HepG2 (cell line): ENCODE measurements around the gene GSK3B. TPM values are rescaled to one million over a fixed set of nuclear protein-coding genes. Genes with fewer than 3 reads are reported as not detected.

Experiments used
- ATAC-seq: fragments of 200-7000 bp; cut with Tn5 transposase; 3 replicates; pipeline ENCODE4 v1.9.1; 2020; ENCODE audit warnings: mild to moderate bottlenecking, moderate library complexity
- BruUV-seq: library from RNA; stranded (reverse); fragments of 400-500 nt; replicated peaks from 2 replicates; lab custom pipeline; 2021; lab: Mats Ljungman, UMichigan
- CTCF ChIA-PET: fragments of 300-600 bp; formaldehyde crosslinking; extraction: SDS; loops from one replicate; lab custom pipeline; 2021; ENCODE audit warnings: low total read pairs, inconsistent platforms, low intra/inter-chr PET ratio; lab: Yijun Ruan, JAX
- POLR2A ChIA-PET: fragments of 350-600 bp; sonication (Branson Sonifier 250); formaldehyde crosslinking; loops from one replicate; lab custom pipeline; 2020; ENCODE audit warnings: antibody characterized with exemption, inconsistent platforms; lab: Yijun Ruan, JAX
- DNase-seq: peaks from one replicate; pipeline ENCODE4 v3.0.0-alpha.2; 2015; ENCODE audit warnings: low spot score
- FAIRE-seq: peaks from 3 replicates; lab custom pipeline; 2011; peaks lifted over from hg19 to GRCh38; lab: Jason Lieb, UNC
- H2AFZ ChIP-seq: one replicate; pipeline ENCODE4 v1.6.1; 2011; ENCODE audit warnings: low read length, inconsistent platforms
- H3K27ac ChIP-seq: fragments of 300-600 bp; 3 replicates; pipeline ENCODE4 v1.8.0; 2011; ENCODE audit warnings: mixed run types, mild to moderate bottlenecking, mixed read lengths, low read length, inconsistent platforms; ENCODE audit not compliant: insufficient read depth; ENCODE audit errors: extremely low read length
- H3K27me3 ChIP-seq, 2 experiments: fragments of 200-600 bp in 1 of 2; 2 replicates in 1 of 2; 3 replicates in 1 of 2; pipeline versions ENCODE4 v1.6.0 to v1.8.0; 2011; ENCODE audit warnings: low read length in 2 of 2, mild to moderate bottlenecking in 2 of 2, moderate library complexity in 2 of 2, inconsistent platforms in 1 of 2; ENCODE audit not compliant: insufficient read depth in 2 of 2, control insufficient read depth in 1 of 2
- H3K36me3 ChIP-seq, 2 experiments: fragments of 200-600 bp in 1 of 2; replicated peaks in 1 of 2; 2 replicates in 1 of 2; 3 replicates in 1 of 2; pipeline versions ENCODE4 v1.5.1 to v1.8.0; 2011; ENCODE audit warnings: low read length in 2 of 2, inconsistent platforms in 1 of 2; ENCODE audit not compliant: insufficient read depth in 2 of 2, control insufficient read depth in 1 of 2
- H3K4me1 ChIP-seq: 2 replicates; pipeline ENCODE4 v1.5.1; 2012; ENCODE audit warnings: low read length, inconsistent platforms; ENCODE audit not compliant: insufficient read depth
- H3K4me2 ChIP-seq: 2 replicates; pipeline ENCODE4 v1.6.0; 2011; ENCODE audit warnings: low read depth, low read length, inconsistent platforms
- H3K4me3 ChIP-seq, 3 experiments: fragments of 200-600 bp in 1 of 3; sonication (generic), shearing (Covaris generic) in 1 of 3; replicated peaks in 1 of 3; 2 replicates each; pipeline ENCODE4 v1.5.1; 2011 to 2016; ENCODE audit warnings: low read length in 3 of 3, inconsistent platforms in 2 of 3, low read depth in 2 of 3, mild to moderate bottlenecking in 2 of 3, control low read depth in 1 of 3, mixed read lengths in 1 of 3; ENCODE audit not compliant: insufficient read depth in 1 of 3
- H3K79me2 ChIP-seq: one replicate; pipeline ENCODE4 v1.6.1; 2011; ENCODE audit warnings: low read length, inconsistent platforms; ENCODE audit not compliant: insufficient read depth
- H3K9ac ChIP-seq: 2 replicates; pipeline ENCODE4 v1.6.0; 2011; ENCODE audit warnings: mild to moderate bottlenecking, low read depth, low read length, inconsistent platforms; ENCODE audit not compliant: insufficient read depth
- H3K9me3 ChIP-seq: 2 replicates; pipeline ENCODE4 v1.5.1; 2012; ENCODE audit warnings: mild to moderate bottlenecking, low read length
- H4K20me1 ChIP-seq: 2 replicates; pipeline ENCODE4 v1.6.0; 2011; ENCODE audit warnings: inconsistent platforms, mild to moderate bottlenecking, low read length, moderate library complexity; ENCODE audit not compliant: insufficient read depth
- ETV5 ChIP-seq: IDR thresholded peaks from 2 replicates; pipeline ENCODE4 v1.6.1; 2018; ENCODE audit warnings: missing biosample characterization, missing genetic modification reagents, inconsistent platforms, borderline replicate concordance
- FOXM1 ChIP-seq: sonication (generic); formaldehyde crosslinking; IDR thresholded peaks from 2 replicates; pipeline ENCODE4 v1.5.0; 2020; ENCODE audit warnings: missing genetic modification reagents
- GATA4 ChIP-seq: sonication (generic); IDR thresholded peaks from 2 replicates; pipeline ENCODE4 v1.6.1; 2016; ENCODE audit warnings: antibody characterized with exemption, low read depth, borderline replicate concordance
- MAFG ChIP-seq: sonication (generic); formaldehyde crosslinking; IDR thresholded peaks from 2 replicates; pipeline ENCODE4 v1.5.1; 2020; ENCODE audit warnings: mild to moderate bottlenecking, missing genetic modification reagents
- MBNL3 ChIP-seq: fragments of 250-450 bp; sonication (Bioruptor Pico); conservative IDR thresholded peaks from 2 replicates; pipeline ENCODE4 v1.8.0; 2022; ENCODE audit warnings: mild to moderate bottlenecking, inconsistent platforms
- SNAPC4 ChIP-seq: sonication (generic); formaldehyde crosslinking; IDR thresholded peaks from 2 replicates; pipeline ENCODE4 v1.4.0; 2020; ENCODE audit warnings: mild to moderate bottlenecking, missing genetic modification reagents
- SOX6 ChIP-seq, 2 experiments: fragments of 450-650 bp in 1 of 2; sonication (generic) in 1 of 2; formaldehyde crosslinking in 1 of 2; IDR thresholded peaks; 2 replicates each; pipeline versions ENCODE4 v1.4.0 to v1.6.1; 2017 to 2020; ENCODE audit warnings: antibody characterized with exemption in 1 of 2, mild to moderate bottlenecking in 1 of 2, missing genetic modification reagents in 1 of 2
- SRF ChIP-seq: IDR thresholded peaks from 2 replicates; pipeline ENCODE4 v1.6.1; 2011; ENCODE audit warnings: mild to moderate bottlenecking, low read depth, low read length, moderate library complexity
- ZNF34 ChIP-seq: sonication (generic); formaldehyde crosslinking; IDR thresholded peaks from 2 replicates; pipeline ENCODE4 v1.4.0; 2020; ENCODE audit warnings: mild to moderate bottlenecking, missing genetic modification reagents, borderline replicate concordance
- in situ Hi-C: cut with HindIII; loops from 2 replicates; pipeline ENCODE4 v1.10.0; 2017; ENCODE audit warnings: low pct_unique_long_range_greater_than_20kb; ENCODE audit not compliant: extremely low pct_ligation_motif_present
- intact Hi-C: fragments of 100-400 bp; cut with micrococcal nuclease; formaldehyde crosslinking; loops from one replicate; pipeline ENCODE4 v1.10.0; 2022; ENCODE audit not compliant: unreplicated experiment
- polyA plus RNA-seq, 8 experiments: library from polyadenylated mRNA; depleted of rRNA in 3 of 8; stranded (reverse) in 7 of 8; unstranded in 1 of 8; fragments of >200 nt; fragmentation: Illumina TruSeq in 4 of 8; extraction: Trizol in 4 of 8; gene quantifications; 2 replicates each; pipeline versions ENCODE4 v1.2.1 to v1.2.3, GENCODE V29; 2011 to 2016; ENCODE audit warnings: low read depth in 4 of 8, missing spikeins in 1 of 8, mixed read lengths in 1 of 8; ENCODE audit not compliant: insufficient read depth in 1 of 8
- total RNA-seq, 5 experiments: library from RNA; depleted of rRNA; stranded (reverse); fragments of >200 nt; fragmentation: Illumina TruSeq; extraction: Trizol; gene quantifications; 2 replicates each; pipeline ENCODE4 v1.2.3, GENCODE V29; 2016; ENCODE audit warnings: low read depth in 1 of 5
- TF ChIP-seq, protein P1 (sequence below), 2 experiments: sonication (generic) in 1 of 2; formaldehyde crosslinking in 1 of 2; IDR thresholded peaks; 2 replicates each; pipeline versions ENCODE4 v1.6.1 to v1.9.0; 2014 to 2022; ENCODE audit warnings: antibody characterized with exemption in 1 of 2, borderline replicate concordance in 1 of 2, inconsistent platforms in 1 of 2, low read depth in 1 of 2, missing genetic modification reagents in 1 of 2

GSK3B gene
- total and polyA plus RNA-seq, 2 of the 13 experiments (the other 11 are each of a cell fraction or from before 2014, with no cell fraction given) = 22.3 to 30.1 TPM

DNA sequence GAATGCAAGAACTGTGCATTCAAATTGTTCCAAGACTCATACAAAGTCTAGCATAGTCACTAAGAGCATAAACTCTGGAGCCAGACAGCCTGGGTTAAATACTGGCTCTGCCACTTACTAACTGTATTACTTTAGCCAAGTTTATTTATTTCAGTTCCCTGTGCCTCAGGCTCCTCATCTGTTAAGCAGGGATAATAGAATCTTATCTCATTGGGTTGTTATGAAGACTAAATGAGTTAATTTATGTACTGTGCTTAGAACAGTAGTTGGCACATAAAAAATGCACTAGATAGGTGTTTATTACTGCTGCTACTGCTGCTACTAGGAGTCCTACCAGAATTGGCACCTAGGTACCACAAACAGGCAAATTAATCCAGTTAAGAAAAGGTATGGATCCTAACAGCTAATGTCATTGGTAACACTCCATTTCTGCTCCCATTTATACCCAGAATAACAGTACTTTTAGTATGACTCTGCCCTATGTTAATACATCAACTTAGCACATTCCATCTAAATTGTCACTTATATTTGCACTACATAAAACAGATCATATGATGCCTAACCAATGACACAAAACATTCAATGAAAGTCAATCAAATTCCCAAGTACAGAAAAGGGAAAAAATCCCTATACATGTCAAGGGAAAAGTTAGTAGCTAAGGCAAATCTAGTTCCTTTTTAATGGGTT, 45.7 kb downstream of the GSK3B start:
- no peak for DNase-seq
- Histone ChIP-seq H3K27ac (no peak overlapping the region), H3K9me3 (peaks cover 6% of the 10 kb centered on the region), H3K4me3 (no peak overlapping the region), H3K9ac (no peak overlapping the region), H3K36me3 (no peaks in the 10 kb centered on the region), H3K4me1 (no peaks in the 10 kb centered on the region), H3K4me2 (no peak overlapping the region), H3K27me3 (no peaks in the 10 kb centered on the region), H2AFZ (no peak overlapping the region), H3K79me2 (peaks cover 97% of the 10 kb centered on the region), H4K20me1 (peaks cover 2% of the 10 kb centered on the region; the same call in 1 of the 2 replicates)
- intact Hi-C loops (no loop called here), in situ Hi-C loops (no loop called here)
- POLR2A ChIA-PET = no interaction called here
- CTCF ChIA-PET = no interaction called here
- no peak for FAIRE-seq
- BruUV-seq = no TSS peak
- no peak for ATAC-seq
- TF ChIP-seq SNAPC4 (CRISPR knock-in tag) (no peak), ZNF34 (CRISPR knock-in tag) (no peak), MAFG (no peak), FOXM1 (CRISPR knock-in tag) (no peak), GATA4 (no peak), SRF (no peak), MBNL3 (CRISPR knock-in tag) (no peak), SOX6 (IDR thresholded peaks at IDR 0.05) (no peak), SOX6 (CRISPR knock-in tag; IDR thresholded peaks at IDR 0.05) (no peak), ETV5 (CRISPR knock-in tag) (no peak)
- TF ChIP-seq, protein P1, sequence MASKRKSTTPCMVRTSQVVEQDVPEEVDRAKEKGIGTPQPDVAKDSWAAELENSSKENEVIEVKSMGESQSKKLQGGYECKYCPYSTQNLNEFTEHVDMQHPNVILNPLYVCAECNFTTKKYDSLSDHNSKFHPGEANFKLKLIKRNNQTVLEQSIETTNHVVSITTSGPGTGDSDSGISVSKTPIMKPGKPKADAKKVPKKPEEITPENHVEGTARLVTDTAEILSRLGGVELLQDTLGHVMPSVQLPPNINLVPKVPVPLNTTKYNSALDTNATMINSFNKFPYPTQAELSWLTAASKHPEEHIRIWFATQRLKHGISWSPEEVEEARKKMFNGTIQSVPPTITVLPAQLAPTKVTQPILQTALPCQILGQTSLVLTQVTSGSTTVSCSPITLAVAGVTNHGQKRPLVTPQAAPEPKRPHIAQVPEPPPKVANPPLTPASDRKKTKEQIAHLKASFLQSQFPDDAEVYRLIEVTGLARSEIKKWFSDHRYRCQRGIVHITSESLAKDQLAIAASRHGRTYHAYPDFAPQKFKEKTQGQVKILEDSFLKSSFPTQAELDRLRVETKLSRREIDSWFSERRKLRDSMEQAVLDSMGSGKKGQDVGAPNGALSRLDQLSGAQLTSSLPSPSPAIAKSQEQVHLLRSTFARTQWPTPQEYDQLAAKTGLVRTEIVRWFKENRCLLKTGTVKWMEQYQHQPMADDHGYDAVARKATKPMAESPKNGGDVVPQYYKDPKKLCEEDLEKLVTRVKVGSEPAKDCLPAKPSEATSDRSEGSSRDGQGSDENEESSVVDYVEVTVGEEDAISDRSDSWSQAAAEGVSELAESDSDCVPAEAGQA (IDR thresholded peaks at IDR 0.05; ENCODE audit: low read depth) = no peak
- TF ChIP-seq, protein P1 (CRISPR knock-in tag; IDR thresholded peaks at IDR 0.05; ENCODE audit: borderline replicate concordance) = no peak
